Measurements from ENCODE around the gene CACNA1A.
A peak's percentile ranks its signal among the peaks of the same experiment; 100 is the strongest.
"Not testable (repeated sequence)": the region's sequence is repeated elsewhere in the genome, so short reads cannot be mapped to it uniquely, and the experiment has no call there.

The CACNA1A gene

DNA sequence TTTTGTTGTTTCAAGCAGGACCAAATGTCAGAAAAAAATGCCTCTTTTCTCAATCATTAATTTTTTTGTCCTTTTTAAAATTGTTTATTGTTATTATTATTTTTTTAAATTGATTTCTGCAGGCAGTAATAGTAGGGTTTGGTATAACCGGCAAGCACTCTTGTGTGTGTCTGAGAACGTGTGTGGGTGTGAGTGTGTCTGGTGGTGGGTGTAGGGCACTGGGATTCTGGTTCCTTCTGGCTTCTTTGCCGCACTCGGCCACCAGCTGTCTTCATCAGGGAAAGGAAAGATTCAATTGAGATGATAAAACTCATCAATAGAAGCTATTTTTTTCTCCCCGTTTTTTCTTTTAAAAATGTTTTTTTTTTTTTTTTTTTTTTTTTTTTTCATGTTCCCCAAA is 299.7 kb downstream of the CACNA1A start:
- no peak overlapping the region for H3K4me3 ChIP-seq (ENCODE audit: low read depth, low read length)
- CTCF ChIA-PET, result interaction anchor here (2.2 kb wide), 1 partner anchor 11 kb away, joined by 10 read pairs; no protein-coding TSS in a partner anchor
- no peak overlapping the region for H3K27ac ChIP-seq (ENCODE audit: extremely low read depth, low read depth, low read length)
- no peaks in the 10 kb centered on the region for H3K9me3 ChIP-seq (ENCODE audit: control insufficient read depth, insufficient read depth, low read depth, low read length)
- POLR2A ChIA-PET, result interaction anchor here (0.6 kb wide), 1 partner anchor 157 kb away, joined by 4 read pairs; no protein-coding TSS in a partner anchor
- no peaks in the 10 kb centered on the region for H3K4me1 ChIP-seq (ENCODE audit: control insufficient read depth, insufficient read depth, low read length)
- H3K36me3 ChIP-seq (ENCODE audit: control insufficient read depth in 2 of 2, insufficient read depth in 1 of 2, low read length in 2 of 2), result no peaks in the 10 kb centered on the region
- TF ChIP-seq ZNF624 (tag by site-specific recombination; IDR thresholded peaks at IDR 0.05) (no peak), EGR2 (tag by site-specific recombination; IDR thresholded peaks at IDR 0.05; ENCODE audit: low read depth) (peak; percentile 56; the same call in 1 of the 2 replicates), ZFP69B (tag by site-specific recombination; IDR thresholded peaks at IDR 0.05) (no peak), HOXC10 (CRISPR knock-in tag; IDR thresholded peaks at IDR 0.05) (no peak), ZNF292 (tag by site-specific recombination; IDR thresholded peaks at IDR 0.05; ENCODE audit: borderline replicate concordance, low read depth) (no peak), ZFHX2 (tag by site-specific recombination; conservative IDR thresholded peaks at IDR 0.05) (peak; percentile 75)
- TF ChIP-seq, protein P1, sequence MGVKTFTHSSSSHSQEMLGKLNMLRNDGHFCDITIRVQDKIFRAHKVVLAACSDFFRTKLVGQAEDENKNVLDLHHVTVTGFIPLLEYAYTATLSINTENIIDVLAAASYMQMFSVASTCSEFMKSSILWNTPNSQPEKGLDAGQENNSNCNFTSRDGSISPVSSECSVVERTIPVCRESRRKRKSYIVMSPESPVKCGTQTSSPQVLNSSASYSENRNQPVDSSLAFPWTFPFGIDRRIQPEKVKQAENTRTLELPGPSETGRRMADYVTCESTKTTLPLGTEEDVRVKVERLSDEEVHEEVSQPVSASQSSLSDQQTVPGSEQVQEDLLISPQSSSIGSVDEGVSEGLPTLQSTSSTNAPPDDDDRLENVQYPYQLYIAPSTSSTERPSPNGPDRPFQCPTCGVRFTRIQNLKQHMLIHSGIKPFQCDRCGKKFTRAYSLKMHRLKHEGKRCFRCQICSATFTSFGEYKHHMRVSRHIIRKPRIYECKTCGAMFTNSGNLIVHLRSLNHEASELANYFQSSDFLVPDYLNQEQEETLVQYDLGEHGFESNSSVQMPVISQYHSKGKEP (tag by site-specific recombination; IDR thresholded peaks at IDR 0.05), result no peak
- TF ChIP-seq, protein P2, sequence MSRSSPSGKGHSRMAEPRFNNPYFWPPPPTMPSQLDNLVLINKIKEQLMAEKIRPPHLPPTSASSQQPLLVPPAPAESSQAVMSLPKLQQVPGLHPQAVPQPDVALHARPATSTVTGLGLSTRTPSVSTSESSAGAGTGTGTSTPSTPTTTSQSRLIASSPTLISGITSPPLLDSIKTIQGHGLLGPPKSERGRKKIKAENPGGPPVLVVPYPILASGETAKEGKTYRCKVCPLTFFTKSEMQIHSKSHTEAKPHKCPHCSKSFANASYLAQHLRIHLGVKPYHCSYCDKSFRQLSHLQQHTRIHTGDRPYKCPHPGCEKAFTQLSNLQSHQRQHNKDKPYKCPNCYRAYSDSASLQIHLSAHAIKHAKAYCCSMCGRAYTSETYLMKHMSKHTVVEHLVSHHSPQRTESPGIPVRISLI (tag by site-specific recombination; IDR thresholded peaks at IDR 0.05), result no peak

DNA sequence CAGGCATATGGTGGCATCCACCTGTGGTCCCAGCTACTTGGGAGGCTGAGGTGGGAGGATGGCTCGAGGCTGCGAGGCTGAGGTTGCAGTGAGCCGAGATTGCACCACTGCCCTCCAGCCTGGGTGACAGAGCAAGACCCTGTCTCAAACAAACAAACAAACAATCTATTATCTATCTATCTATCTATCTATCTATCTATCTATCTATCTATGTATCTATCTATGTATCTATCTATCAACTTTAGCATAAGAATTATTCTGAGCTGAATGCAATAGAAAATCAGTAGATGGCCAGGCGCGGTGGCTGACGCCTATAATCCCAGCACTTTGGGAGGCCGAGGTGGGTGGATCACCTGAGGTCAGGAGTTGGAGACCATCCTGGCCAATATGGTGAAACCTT is 304.2 kb downstream of the CACNA1A start:
- not testable (repeated sequence) for H3K4me3 ChIP-seq (ENCODE audit: low read depth, low read length); H3K27ac ChIP-seq (ENCODE audit: extremely low read depth, low read depth, low read length); H3K9me3 ChIP-seq (ENCODE audit: control insufficient read depth, insufficient read depth, low read depth, low read length); H3K4me1 ChIP-seq (ENCODE audit: control insufficient read depth, insufficient read depth, low read length); H3K36me3 ChIP-seq (ENCODE audit: control insufficient read depth in 2 of 2, insufficient read depth in 1 of 2, low read length in 2 of 2)
- ChIA-PET CTCF (interaction anchor here (0.6 to 1.8 kb wide), 6 partner anchors 9 to 372 kb away, joined by 3 to 8 read pairs (median 4); no protein-coding TSS in a partner anchor), POLR2A (interaction anchor here (0.7 kb wide), 1 partner anchor 43 kb away, joined by 4 read pairs; no protein-coding TSS in a partner anchor)

DNA sequence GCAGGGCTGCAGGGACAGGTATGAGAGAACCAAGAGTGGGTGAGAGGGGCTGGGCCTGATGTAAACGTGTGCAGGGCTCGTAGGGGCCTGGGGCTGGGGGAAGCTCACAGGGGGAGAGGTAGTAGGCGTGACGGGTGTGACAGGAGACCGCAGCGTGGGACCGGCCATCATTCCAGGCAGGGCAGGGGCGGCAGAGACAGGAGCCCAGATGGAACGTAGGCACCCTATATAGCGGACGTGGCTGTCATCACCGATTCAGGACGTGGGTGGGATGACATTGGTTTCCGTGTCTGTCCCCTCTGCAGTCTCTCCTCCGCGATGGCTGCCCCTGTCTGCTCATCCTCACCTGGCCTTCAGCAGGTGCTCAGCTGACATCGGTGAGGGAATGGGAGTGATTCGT is 307.6 kb downstream of the CACNA1A start:
- Histone ChIP-seq H3K27ac (ENCODE audit: extremely low read depth, low read depth, low read length) (no peak overlapping the region), H3K9me3 (ENCODE audit: control insufficient read depth, insufficient read depth, low read depth, low read length) (no peaks in the 10 kb centered on the region), H3K4me1 (ENCODE audit: control insufficient read depth, insufficient read depth, low read length) (no peaks in the 10 kb centered on the region), H3K4me3 (ENCODE audit: low read depth, low read length) (no peak overlapping the region), H3K36me3 (ENCODE audit: control insufficient read depth in 2 of 2, insufficient read depth in 1 of 2, low read length in 2 of 2) (no peaks in the 10 kb centered on the region)
- no peak for TF ChIP-seq ZNF391 (tag by site-specific recombination; IDR thresholded peaks at IDR 0.05; ENCODE audit: borderline replicate concordance, low read depth)
- TF ChIP-seq EGR2 (tag by site-specific recombination; IDR thresholded peaks at IDR 0.05; ENCODE audit: low read depth), result peak; percentile 44; the same call in 1 of the 2 replicates
- ChIA-PET POLR2A (interaction anchor here (0.6 kb wide), 1 partner anchor 72 kb away, joined by 5 read pairs; no protein-coding TSS in a partner anchor), CTCF (interaction anchor here (0.6 kb wide), 1 partner anchor 22 kb away, joined by 3 read pairs; no protein-coding TSS in a partner anchor)

DNA sequence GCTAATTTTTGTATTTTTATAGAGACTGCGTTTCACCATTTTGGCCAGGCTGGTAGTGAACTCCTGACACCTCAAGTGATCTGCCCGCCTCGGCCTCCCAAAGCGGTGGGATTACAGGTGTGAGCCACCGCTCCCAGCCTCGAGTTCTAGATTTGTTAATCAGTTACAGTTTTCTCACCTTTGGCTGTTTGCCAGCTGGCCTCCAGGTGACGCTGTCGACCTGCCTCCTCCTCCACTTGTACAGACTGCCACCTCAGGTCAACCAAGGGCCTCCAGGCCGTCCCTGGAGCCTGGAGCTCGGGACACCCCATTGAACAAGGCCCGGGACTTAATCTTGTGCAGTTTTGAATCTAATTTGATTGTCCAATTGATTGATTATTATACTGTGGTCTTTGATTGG is 310.6 kb downstream of the CACNA1A start:
- no peaks in the 10 kb centered on the region for H3K9me3 ChIP-seq (ENCODE audit: control insufficient read depth, insufficient read depth, low read depth, low read length)
- no peak overlapping the region for H3K27ac ChIP-seq (ENCODE audit: extremely low read depth, low read depth, low read length)
- ChIA-PET POLR2A (interaction anchor here (1.4 to 1.8 kb wide), 2 partner anchors 40 to 43 kb away, joined by 3 to 11 read pairs; no protein-coding TSS in a partner anchor), CTCF (interaction anchor here (0.6 to 4.6 kb wide), 21 partner anchors 10 to 436 kb away, joined by 3 to 35 read pairs (median 5); no protein-coding TSS in a partner anchor)
- no peak overlapping the region for H3K4me3 ChIP-seq (ENCODE audit: low read depth, low read length)
- H3K4me1 ChIP-seq (ENCODE audit: control insufficient read depth, insufficient read depth, low read length), result no peaks in the 10 kb centered on the region
- H3K36me3 ChIP-seq (ENCODE audit: control insufficient read depth in 2 of 2, insufficient read depth in 1 of 2, low read length in 2 of 2), result no peaks in the 10 kb centered on the region
- TF ChIP-seq WT1 (tag by site-specific recombination; IDR thresholded peaks at IDR 0.05) (no peak), ZNF138 (tag by site-specific recombination; IDR thresholded peaks at IDR 0.05; ENCODE audit: borderline replicate concordance) (no peak), ZNF701 (tag by site-specific recombination; IDR thresholded peaks at IDR 0.05) (no peak), SALL2 (tag by site-specific recombination; IDR thresholded peaks at IDR 0.05; ENCODE audit: borderline replicate concordance) (no peak), ZNF248 (tag by site-specific recombination; IDR thresholded peaks at IDR 0.05) (no peak), ZNF514 (tag by site-specific recombination; IDR thresholded peaks at IDR 0.05) (no peak), ZNF23 (tag by site-specific recombination; IDR thresholded peaks at IDR 0.05; ENCODE audit: borderline replicate concordance) (no peak), ZNF404 (tag by site-specific recombination; IDR thresholded peaks at IDR 0.05) (no peak)
- TF ChIP-seq, protein P3, sequence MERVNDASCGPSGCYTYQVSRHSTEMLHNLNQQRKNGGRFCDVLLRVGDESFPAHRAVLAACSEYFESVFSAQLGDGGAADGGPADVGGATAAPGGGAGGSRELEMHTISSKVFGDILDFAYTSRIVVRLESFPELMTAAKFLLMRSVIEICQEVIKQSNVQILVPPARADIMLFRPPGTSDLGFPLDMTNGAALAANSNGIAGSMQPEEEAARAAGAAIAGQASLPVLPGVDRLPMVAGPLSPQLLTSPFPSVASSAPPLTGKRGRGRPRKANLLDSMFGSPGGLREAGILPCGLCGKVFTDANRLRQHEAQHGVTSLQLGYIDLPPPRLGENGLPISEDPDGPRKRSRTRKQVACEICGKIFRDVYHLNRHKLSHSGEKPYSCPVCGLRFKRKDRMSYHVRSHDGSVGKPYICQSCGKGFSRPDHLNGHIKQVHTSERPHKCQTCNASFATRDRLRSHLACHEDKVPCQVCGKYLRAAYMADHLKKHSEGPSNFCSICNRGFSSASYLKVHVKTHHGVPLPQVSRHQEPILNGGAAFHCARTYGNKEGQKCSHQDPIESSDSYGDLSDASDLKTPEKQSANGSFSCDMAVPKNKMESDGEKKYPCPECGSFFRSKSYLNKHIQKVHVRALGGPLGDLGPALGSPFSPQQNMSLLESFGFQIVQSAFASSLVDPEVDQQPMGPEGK (tag by site-specific recombination; IDR thresholded peaks at IDR 0.05), result no peak
- TF ChIP-seq, protein P4, sequence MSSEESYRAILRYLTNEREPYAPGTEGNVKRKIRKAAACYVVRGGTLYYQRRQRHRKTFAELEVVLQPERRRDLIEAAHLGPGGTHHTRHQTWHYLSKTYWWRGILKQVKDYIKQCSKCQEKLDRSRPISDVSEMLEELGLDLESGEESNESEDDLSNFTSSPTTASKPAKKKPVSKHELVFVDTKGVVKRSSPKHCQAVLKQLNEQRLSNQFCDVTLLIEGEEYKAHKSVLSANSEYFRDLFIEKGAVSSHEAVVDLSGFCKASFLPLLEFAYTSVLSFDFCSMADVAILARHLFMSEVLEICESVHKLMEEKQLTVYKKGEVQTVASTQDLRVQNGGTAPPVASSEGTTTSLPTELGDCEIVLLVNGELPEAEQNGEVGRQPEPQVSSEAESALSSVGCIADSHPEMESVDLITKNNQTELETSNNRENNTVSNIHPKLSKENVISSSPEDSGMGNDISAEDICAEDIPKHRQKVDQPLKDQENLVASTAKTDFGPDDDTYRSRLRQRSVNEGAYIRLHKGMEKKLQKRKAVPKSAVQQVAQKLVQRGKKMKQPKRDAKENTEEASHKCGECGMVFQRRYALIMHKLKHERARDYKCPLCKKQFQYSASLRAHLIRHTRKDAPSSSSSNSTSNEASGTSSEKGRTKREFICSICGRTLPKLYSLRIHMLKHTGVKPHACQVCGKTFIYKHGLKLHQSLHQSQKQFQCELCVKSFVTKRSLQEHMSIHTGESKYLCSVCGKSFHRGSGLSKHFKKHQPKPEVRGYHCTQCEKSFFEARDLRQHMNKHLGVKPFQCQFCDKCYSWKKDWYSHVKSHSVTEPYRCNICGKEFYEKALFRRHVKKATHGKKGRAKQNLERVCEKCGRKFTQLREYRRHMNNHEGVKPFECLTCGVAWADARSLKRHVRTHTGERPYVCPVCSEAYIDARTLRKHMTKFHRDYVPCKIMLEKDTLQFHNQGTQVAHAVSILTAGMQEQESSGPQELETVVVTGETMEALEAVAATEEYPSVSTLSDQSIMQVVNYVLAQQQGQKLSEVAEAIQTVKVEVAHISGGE (tag by site-specific recombination; conservative IDR thresholded peaks at IDR 0.05; ENCODE audit: low read depth), result no peak

Measured in HEK293 (cell line).